Brain microvascular endothelial cell (primary cell): ENCODE data around the gene MMP25.

Experiments
- DNase-seq: peaks from one replicate; pipeline ENCODE4 v3.0.0-alpha.2; 2020
- H3K27ac ChIP-seq: fragments of 250-450 bp; sonication (Bioruptor Pico); 2 replicates; pipeline ENCODE4 v1.5.1; 2020; ENCODE audit warnings: mild to moderate bottlenecking, moderate library complexity
- H3K27me3 ChIP-seq: fragments of 250-450 bp; sonication (Bioruptor Pico); replicated peaks from 2 replicates; pipeline ENCODE4 v1.5.1; 2020; ENCODE audit warnings: mild to moderate bottlenecking
- H3K36me3 ChIP-seq: fragments of 250-450 bp; sonication (Bioruptor Pico); replicated peaks from 2 replicates; pipeline ENCODE4 v1.5.1; 2020; ENCODE audit warnings: mild to moderate bottlenecking
- H3K4me3 ChIP-seq: 2 replicates; pipeline ENCODE4 v1.5.1; 2011; ENCODE audit warnings: low read depth, mild to moderate bottlenecking, control low read depth, low read length, moderate library complexity
- in situ Hi-C: cut with HindIII; loops from 2 replicates; pipeline ENCODE4 v1.10.0; 2017; ENCODE audit warnings: low sequenced_read_pairs, low pct_ligation_motif_present
- TF ChIP-seq, protein P1 (sequence below): IDR thresholded peaks from 2 replicates; pipeline ENCODE4 v1.5.1; 2011; ENCODE audit warnings: low read depth, mild to moderate bottlenecking, moderate library complexity, low read length, control low read depth, inconsistent platforms; ENCODE audit errors: missing control alignments

MMP25 gene

GRCh38 chr16:3026609-3027488 lies 19.5 kb upstream of the MMP25 start:
- H3K36me3 ChIP-seq, result peaks cover 15% of the 10 kb centered on the region
- TF ChIP-seq, protein P1, sequence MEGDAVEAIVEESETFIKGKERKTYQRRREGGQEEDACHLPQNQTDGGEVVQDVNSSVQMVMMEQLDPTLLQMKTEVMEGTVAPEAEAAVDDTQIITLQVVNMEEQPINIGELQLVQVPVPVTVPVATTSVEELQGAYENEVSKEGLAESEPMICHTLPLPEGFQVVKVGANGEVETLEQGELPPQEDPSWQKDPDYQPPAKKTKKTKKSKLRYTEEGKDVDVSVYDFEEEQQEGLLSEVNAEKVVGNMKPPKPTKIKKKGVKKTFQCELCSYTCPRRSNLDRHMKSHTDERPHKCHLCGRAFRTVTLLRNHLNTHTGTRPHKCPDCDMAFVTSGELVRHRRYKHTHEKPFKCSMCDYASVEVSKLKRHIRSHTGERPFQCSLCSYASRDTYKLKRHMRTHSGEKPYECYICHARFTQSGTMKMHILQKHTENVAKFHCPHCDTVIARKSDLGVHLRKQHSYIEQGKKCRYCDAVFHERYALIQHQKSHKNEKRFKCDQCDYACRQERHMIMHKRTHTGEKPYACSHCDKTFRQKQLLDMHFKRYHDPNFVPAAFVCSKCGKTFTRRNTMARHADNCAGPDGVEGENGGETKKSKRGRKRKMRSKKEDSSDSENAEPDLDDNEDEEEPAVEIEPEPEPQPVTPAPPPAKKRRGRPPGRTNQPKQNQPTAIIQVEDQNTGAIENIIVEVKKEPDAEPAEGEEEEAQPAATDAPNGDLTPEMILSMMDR, result no peak
- H3K27me3 ChIP-seq, result peaks cover 17% of the 10 kb centered on the region
- H3K27ac ChIP-seq, result no peak overlapping the region
- DNase-seq, result no peak
- in situ Hi-C loops, result no loop called here
- H3K4me3 ChIP-seq, result no peak overlapping the region

DNA sequence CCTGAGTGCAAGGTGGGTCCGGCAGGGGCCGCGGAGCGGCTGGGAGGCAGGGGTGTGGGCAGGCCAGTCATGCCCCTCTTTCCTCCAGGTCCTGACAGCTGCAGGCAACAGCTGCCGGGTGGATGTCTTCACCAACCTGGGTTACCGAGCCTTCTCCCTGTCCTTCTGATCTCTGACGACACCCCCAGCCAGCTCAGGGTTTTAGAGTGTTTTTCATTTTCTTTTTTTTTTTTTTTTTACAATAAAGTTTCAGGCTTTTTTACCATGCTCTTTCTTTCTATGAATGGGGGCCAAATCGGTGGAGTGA lies 18.9 kb upstream of the MMP25 start:
- DNase-seq, result no peak
- peaks cover 13% of the 10 kb centered on the region for H3K36me3 ChIP-seq
- in situ Hi-C loops, result no loop called here
- TF ChIP-seq, protein P1, result no peak
- no peak overlapping the region for H3K27ac ChIP-seq
- H3K4me3 ChIP-seq, result no peak overlapping the region
- H3K27me3 ChIP-seq, result peaks cover 22% of the 10 kb centered on the region

- in situ Hi-C loops, result no loop called here
- no peak overlapping the region for H3K4me3 ChIP-seq
- peaks cover 29% of the 10 kb centered on the region for H3K27me3 ChIP-seq
- TF ChIP-seq, protein P1, result peak; percentile 80
- no peak overlapping the region for H3K27ac ChIP-seq
- peak; percentile 45 for DNase-seq
- peaks cover 7% of the 10 kb centered on the region for H3K36me3 ChIP-seq
These were observed 18.2 kb upstream of the MMP25 start for GRCh38 chr16:3027983-3028715.

- DNase-seq, result no peak
- TF ChIP-seq, protein P1, result no peak
- in situ Hi-C loops, result no loop called here
- no peak overlapping the region for H3K27ac ChIP-seq
- no peak overlapping the region for H3K4me3 ChIP-seq
- peaks cover 35% of the 10 kb centered on the region for H3K27me3 ChIP-seq
- H3K36me3 ChIP-seq, result peaks cover 7% of the 10 kb centered on the region
These were observed 17.5 kb upstream of the MMP25 start for GRCh38 chr16:3028716-3029319.

- DNase-seq, result no peak
- Histone ChIP-seq H3K27me3 (peaks cover 41% of the 10 kb centered on the region), H3K27ac (no peak overlapping the region), H3K4me3 (no peak overlapping the region), H3K36me3 (peaks cover 7% of the 10 kb centered on the region)
- in situ Hi-C loops, result no loop called here
- TF ChIP-seq, protein P1, result no peak
These were observed 16.7 kb upstream of the MMP25 start for GRCh38 chr16:3029491-3030221.
